ENCODE results near the gene ARRB2. TPM values are rescaled to one million over a fixed set of nuclear protein-coding genes. Genes with fewer than 3 reads are reported as not detected.
"Not testable (repeated sequence)": the region's sequence is repeated elsewhere in the genome, so short reads cannot be mapped to it uniquely, and the experiment has no call there.

Gene ARRB2
- total RNA-seq, 4 donors from 2014 or later, result 4.4 to 24.8 (median 10.1) TPM

DNA sequence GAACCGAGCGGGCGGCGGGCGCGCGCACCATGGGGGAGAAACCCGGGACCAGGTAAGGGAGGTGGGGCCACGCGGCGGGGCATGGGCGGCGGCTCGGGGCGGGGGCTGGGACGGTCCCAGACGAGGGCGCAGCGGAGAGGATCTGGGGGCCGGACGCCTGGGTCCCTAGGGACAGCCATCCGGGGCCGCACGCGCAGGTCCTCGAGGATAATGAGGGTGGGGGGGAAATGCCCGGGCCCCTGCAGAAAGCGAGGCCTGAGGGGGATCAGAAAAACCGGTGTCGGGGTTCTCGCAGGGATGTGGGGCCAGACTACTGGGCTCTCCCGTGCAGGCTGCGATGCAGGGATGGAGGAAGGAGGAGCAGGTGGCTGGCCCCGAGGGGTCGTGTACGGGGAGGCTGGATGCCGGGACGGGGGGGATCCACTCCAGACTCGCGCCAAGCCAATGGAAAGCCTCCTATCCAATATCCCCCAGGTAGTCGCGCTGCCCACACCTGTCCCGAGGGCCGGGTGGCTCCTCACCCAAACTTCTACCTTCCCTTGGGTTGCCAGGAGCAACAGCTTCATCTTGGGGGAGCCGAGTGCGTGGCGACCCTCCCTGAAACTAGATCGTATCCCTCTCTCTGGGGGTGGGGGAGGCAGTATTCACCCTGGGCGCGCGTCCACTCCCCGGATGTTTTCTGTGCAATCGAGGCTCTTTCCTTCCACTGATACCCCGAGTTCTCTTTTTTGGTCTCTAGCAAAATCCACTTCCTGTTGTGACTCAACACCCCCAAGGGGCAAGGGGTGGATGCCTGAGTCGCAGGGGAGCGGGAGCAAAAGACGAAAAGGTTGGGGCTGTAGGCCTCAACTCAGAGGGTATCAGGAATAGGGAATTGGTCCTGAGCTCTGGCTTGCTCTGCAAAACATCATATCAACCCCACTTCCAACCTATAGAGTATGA is 532 bp downstream of the ARRB2 start:
- H3K27me3 ChIP-seq, result no peaks in the 10 kb centered on the region

DNA sequence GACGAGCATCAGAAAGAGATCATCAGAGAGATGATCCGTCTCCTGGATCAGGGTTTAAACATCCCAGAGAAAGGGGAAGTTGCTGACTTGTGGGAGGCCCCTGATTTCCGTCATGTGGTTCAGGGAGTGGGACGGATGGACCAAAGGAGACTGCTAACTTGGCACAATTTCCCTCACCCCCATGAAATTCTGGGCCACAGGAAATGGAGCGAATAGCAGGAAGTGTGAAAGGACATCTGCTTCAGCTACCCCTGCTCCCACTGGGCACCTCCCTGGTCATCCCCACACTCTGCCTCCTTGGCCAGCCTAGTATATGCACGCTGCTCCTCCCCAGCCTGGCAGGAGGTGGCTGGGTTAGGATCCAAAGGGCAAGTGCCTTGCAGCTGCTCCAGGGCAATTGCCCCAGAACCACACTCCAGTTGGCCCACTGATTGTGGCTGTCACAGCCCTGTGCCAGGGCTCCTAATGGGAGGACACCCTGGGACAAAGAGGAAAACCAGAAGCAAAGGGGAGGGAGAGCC is 1.3 kb downstream of the ARRB2 start:
- Histone ChIP-seq H3K27ac (peak overlapping the region in 3 of 4 donors; percentile 86 to 93 (median 90)), H3K4me3 (peak overlapping the region; percentile 2 to 81 (median 72)), H3K27me3 (no peaks in the 10 kb centered on the region), H3K4me1 (peaks cover 5 to 53% (median 15%) of the 10 kb centered on the region in 3 donors), H3K36me3 (peaks cover 0 to 10% (median 0%) of the 10 kb centered on the region in 3 donors), H3K9me3 (no peaks in the 10 kb centered on the region)
- WGBS, 2 donors, result 46 to 53% methylated on average over 5 to 6 of the region's 6 CpGs
- TF ChIP-seq, protein P1, sequence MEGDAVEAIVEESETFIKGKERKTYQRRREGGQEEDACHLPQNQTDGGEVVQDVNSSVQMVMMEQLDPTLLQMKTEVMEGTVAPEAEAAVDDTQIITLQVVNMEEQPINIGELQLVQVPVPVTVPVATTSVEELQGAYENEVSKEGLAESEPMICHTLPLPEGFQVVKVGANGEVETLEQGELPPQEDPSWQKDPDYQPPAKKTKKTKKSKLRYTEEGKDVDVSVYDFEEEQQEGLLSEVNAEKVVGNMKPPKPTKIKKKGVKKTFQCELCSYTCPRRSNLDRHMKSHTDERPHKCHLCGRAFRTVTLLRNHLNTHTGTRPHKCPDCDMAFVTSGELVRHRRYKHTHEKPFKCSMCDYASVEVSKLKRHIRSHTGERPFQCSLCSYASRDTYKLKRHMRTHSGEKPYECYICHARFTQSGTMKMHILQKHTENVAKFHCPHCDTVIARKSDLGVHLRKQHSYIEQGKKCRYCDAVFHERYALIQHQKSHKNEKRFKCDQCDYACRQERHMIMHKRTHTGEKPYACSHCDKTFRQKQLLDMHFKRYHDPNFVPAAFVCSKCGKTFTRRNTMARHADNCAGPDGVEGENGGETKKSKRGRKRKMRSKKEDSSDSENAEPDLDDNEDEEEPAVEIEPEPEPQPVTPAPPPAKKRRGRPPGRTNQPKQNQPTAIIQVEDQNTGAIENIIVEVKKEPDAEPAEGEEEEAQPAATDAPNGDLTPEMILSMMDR (IDR thresholded peaks at IDR 0.05), result no peak
- no peak for TF ChIP-seq POLR2A (IDR thresholded peaks at IDR 0.05)
- intact Hi-C loops (cut with DNase I), result no loop called here
- no peak for DNase-seq

More for the DNA sequence above, 532 bp downstream of the ARRB2 start:
- TF ChIP-seq, protein P1 (IDR thresholded peaks at IDR 0.05), result no peak
- peak in 2 of 4 donors; percentile 29 to 66 for TF ChIP-seq POLR2A (IDR thresholded peaks at IDR 0.05)
- DNase-seq, result no peak
- Histone ChIP-seq H3K4me1 (peaks cover 5 to 53% (median 15%) of the 10 kb centered on the region in 3 donors), H3K27ac (peak overlapping the region; percentile 84 to 93 (median 88)), H3K4me3 (peak overlapping the region; percentile 65 to 81 (median 72)), H3K9me3 (no peaks in the 10 kb centered on the region), H3K36me3 (peaks cover 0 to 3% (median 0%) of the 10 kb centered on the region in 3 donors)
- intact Hi-C loops (cut with DNase I), result no loop called here
- WGBS, 2 donors, result 8 to 11% methylated on average over 16 of the region's 57 CpGs

DNA sequence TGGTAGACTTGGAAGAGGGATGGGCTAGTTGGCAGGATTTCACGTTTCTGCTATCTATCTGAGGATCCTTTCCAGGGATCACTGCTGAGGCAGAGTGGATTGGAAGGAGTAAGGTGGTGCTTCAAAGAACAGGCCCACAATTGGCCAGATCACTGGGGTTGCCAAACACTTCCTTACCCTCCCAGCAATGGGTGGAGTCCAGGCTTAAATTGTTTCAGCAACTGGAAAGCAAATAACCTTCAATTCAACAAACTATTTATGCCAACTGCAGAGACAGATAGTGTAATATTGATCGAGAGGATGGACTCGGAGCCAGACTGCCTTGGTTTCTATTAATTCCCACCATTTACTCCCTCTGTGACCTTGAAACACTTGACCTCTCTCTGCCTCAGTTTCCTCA is 2.1 kb downstream of the ARRB2 start:
- Histone ChIP-seq H3K4me3 (peak overlapping the region in 2 of 4 donors; percentile 78 to 81), H3K4me1 (peaks cover 5 to 53% (median 15%) of the 10 kb centered on the region in 3 donors), H3K9me3 (no peaks in the 10 kb centered on the region), H3K27ac (peak overlapping the region in 3 of 4 donors; percentile 86 to 93 (median 90)), H3K36me3 (peaks cover 0 to 18% (median 0%) of the 10 kb centered on the region in 3 donors), H3K27me3 (no peaks in the 10 kb centered on the region)
- WGBS, 2 donors, result 71 to 100% methylated on average over 3 of the region's 3 CpGs
- intact Hi-C loops (cut with DNase I), result no loop called here
- no peak for TF ChIP-seq POLR2A (IDR thresholded peaks at IDR 0.05)
- TF ChIP-seq, protein P1 (IDR thresholded peaks at IDR 0.05), result no peak
- no peak for DNase-seq

DNA sequence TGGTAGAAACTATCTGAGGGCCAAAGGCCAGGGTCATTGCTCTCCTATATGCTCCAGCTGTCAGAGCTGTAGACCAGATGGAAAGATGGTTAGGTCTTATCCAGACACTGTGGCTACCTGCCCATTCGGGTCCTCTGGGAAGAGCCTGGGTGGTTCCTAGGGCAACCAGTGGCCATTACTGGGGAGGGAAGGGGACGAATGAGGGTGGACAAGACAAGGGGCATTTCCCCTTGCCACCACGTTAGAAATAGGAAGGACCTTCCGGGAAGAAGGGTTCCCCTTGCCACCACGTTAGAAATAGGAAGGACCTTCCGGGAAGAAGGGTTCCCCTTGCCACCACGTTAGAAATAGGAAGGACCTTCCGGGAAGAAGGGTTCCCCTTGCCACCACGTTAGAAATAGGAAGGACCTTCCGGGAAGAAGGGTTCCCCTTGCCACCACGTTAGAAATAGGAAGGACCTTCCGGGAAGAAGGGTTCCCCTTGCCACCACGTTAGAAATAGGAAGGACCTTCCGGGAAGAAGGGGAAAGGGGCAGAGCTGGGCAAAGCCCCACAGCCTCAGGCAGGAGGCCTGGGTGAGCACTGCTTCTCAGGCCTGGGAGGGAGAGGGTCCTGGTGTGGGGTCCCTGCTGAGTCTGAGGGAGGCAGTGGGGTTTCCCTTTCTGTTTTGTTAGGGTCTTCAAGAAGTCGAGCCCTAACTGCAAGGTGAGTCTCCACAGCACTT is 4.1 kb downstream of the ARRB2 start:
- DNase-seq; intact Hi-C loops (cut with DNase I); H3K27me3 ChIP-seq; H3K9me3 ChIP-seq: not testable (repeated sequence)
- Histone ChIP-seq H3K4me1 (peaks cover 5 to 47% (median 15%) of the 10 kb centered on the region in 3 donors), H3K4me3 (peak overlapping the region in 1 of 4 donors; percentile 6), H3K27ac (peak overlapping the region in 2 of 4 donors; percentile 44 to 50), H3K36me3 (peaks cover 0 to 37% (median 7%) of the 10 kb centered on the region in 3 donors)
- WGBS, 2 donors, result 59 to 72% methylated on average over 4 to 7 of the region's 15 CpGs

DNA sequence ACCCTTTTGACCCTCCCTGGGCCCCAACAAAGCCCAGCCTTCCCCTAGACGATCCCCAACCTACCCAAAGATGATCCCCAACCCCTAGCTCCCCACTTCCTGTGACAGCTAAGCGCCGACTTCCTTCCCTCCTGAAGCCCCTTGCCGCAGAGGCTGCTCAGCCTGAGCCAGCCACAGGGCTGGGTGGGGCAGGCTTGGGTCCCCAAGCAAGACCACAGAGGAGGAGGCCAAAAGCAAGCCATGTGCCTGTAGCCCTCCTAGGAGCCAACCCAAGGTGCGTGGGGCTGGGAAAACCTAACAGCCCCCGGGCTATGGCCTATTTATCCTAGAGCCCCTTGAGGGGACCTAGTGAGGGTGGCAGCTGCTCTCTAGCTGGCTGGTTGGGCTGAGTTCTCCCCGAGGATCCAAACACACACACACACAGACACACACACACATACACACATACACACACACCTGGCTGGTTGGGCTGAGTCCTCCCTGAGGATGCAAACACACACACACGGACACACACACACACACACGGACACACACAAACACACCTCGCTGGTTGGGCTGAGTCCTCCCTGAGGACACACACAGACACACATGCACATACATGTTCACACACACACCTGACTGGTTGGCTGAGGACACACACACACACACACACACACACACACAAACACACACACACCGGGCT is 4.8 kb downstream of the ARRB2 start:
- intact Hi-C loops (cut with DNase I), result no loop called here
- TF ChIP-seq, protein P1 (IDR thresholded peaks at IDR 0.05), result no peak
- TF ChIP-seq POLR2A (IDR thresholded peaks at IDR 0.05), result no peak
- H3K27ac ChIP-seq, result peak overlapping the region in 2 of 4 donors; percentile 44 to 50
- H3K9me3 ChIP-seq, result no peaks in the 10 kb centered on the region
- no peaks in the 10 kb centered on the region for H3K27me3 ChIP-seq
- H3K36me3 ChIP-seq, result peaks cover 0 to 44% (median 7%) of the 10 kb centered on the region in 3 donors
- DNase-seq, result no peak
- 57 to 83% methylated on average over 1 to 3 of the region's 11 CpGs for WGBS, 2 donors
- peak overlapping the region in 1 of 4 donors; percentile 6 for H3K4me3 ChIP-seq
- peaks cover 5 to 40% (median 15%) of the 10 kb centered on the region in 3 donors for H3K4me1 ChIP-seq

All from esophagus squamous epithelium (tissue), 5 donors.